ENCODE results near the gene MAGI3.
"Not testable (repeated sequence)": the region's sequence is repeated elsewhere in the genome, so short reads cannot be mapped to it uniquely, and the experiment has no call there.

MAGI3 gene

GRCh38 chr1:113399062-113399583 lies 8.8 kb downstream of the MAGI3 start:
- DNase-seq, result no peak

DNA sequence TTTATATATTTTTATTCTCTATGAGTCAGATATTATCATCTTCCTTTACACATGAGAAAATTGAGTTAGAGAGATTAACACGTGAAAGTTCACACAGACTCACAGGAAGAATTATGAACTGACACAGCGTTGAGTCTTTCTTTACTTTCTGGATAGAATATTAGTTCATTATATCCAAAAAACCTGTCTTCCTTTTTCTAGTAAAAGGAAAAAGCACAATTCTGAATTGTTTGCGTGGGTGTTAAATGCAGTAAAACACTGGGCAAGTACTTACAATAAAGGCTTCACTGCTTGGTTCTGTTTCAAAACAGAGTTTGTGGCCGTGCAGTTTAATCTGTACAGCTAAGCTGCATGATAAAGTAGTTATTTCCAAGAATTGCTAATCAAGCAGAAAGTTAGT lies 10.8 kb downstream of the MAGI3 start:
- DNase-seq, result no peak

DNA sequence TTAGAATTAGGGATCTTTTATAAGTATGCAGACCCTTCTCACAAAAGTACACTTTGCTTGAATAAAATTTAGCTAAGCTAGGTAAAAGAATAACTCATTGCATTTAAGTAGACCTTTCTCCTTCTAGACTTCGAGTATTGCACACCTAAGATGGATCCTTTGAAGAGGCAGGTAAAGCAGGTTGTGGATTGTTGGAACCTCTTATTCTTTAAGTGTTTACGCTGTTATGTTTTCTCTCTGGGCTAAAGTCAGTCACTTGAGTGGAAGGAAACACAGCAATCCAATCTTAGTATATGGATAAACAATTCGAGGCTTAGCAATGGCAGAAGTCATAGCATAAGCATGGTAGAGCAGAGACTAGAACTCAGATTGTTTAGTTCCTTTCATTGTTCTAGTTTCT lies 11.4 kb downstream of the MAGI3 start:
- DNase-seq, result no peak

DNA sequence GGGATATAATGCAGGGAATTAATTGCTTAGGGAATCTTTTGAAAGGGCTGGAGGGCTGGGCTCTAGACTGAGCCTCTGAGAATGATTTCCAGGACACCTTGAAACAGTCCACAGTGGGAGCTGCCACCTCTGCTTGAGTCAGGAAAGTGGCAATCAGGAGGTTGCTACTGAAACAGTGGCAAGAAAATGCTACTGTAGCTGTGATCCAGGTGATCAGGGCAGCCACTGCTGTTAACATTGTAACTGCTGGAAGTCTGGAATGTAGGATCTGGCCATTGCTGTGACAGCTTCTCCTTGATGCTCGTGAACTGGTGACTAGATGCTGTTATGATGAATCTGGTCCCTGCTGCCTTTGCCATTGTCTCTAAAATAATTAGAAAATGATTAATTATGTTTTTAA lies 12.8 kb downstream of the MAGI3 start:
- DNase-seq, result no peak

DNA sequence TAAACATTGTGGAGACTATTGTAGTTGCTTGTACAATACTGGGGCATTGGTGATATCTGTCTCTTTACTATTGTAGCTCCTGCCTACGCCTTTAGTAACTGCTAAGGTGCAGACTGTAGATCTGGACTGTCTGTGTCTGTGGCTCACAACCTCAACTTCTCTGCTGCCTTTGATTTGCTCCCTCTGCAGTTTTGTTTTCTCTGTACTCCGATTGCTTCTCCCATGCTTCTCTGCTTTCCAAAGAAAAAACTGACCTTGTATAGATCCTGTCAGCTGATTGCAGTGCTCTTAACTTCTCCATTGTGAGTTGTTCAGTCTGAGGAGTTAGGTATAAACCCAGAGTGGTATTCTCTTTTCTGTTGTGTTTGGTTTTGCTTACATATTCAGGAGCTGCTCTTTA lies 15.3 kb downstream of the MAGI3 start:
- DNase-seq, result no peak

GRCh38 chr1:113406149-113406548 lies 15.8 kb downstream of the MAGI3 start:
- not testable (repeated sequence) for DNase-seq

DNA sequence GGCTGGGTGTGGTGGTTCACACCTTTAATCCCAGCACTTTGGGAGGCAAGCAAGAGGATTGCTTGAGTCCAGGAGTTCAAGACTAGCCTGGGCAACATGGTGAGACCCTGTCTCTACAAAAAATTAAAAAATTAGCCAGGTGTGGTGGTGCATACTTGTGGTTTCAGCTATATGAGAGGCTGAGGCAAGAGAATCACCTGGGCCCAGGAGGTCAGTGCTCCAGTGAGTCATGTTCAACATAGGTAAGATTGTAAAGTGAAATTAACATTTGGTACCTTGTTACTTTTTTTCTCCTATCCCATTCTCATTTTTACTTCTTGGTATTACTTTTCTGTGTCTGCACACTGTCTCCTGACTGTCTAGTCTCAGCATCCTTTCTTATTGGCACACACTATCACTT lies 19.0 kb downstream of the MAGI3 start:
- no peak for DNase-seq

GRCh38 chr1:113412020-113412419 lies 21.7 kb downstream of the MAGI3 start:
- DNase-seq, result not testable (repeated sequence)

GRCh38 chr1:113415310-113416070 lies 25.2 kb downstream of the MAGI3 start:
- DNase-seq, result no peak

DNA sequence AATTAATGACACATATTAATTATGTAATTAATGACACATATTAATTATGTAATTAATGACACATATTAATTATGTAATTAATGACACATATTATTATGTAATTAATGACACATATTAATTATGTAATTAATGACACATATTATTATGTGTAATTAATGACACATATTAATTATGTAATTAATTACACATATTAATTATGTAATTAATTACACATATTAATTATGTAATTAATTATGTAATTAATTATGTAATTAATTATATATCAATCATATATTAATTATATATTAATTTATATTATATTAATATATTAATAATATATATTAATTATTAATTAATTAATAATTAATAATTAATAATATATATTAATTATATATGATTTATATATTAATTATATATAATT lies 25.8 kb downstream of the MAGI3 start:
- not testable (repeated sequence) for DNase-seq

DNA sequence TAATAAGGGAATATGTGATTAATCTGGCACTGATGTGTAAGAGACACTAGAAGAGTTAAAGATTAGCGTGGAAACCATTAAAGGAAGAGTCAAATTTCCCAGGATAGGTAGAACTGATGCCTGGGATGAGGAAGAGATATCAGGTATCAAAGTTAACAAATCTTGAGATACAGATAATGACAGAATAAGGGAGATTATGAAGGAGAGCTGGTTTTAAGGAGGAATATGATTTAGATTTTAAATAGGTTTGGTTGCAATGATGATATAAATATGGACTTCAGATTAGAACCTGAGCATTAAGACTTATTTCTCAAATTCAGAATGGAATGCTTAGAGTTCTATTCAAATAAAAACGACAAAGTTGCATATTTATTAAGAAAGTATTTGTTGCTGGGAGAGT lies 26.2 kb downstream of the MAGI3 start:
- no peak for DNase-seq

DNA sequence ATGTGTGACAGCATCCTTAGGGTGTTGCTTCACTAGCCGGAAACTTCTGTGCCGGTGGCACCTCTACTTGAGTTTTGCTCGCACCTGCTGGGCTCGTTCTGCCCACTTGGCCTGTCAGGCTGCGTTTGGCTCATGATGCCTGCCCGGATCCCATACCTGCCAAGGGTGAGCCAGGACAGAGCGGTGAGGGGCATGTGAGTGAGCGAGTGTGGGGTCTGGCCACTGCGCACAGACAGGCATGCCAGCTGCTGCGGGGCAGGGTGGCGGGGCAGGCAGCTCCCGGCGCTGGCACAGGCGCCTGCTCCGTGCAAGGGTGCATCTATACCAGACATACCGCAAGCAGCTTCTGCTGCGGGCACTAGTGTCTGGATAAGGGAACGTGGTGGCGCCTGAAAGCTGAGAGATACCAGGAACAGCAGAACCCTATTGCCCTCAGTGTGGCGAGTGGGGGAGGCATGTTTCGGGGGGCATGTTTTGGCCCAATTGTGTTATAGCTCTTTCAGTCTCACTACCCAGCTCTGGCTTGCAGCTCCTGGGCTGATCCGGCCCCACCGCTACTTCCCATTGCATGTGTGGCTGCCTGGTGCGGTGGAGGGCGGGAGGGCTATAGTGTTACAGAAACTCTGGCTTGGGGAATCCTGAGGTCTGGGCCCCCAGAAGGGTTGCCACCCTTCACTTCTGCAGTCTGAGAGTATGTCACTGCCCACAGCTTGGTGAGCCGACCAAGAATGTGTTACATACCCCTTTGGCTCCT lies 32.2 kb downstream of the MAGI3 start:
- no peak for DNase-seq

DNA sequence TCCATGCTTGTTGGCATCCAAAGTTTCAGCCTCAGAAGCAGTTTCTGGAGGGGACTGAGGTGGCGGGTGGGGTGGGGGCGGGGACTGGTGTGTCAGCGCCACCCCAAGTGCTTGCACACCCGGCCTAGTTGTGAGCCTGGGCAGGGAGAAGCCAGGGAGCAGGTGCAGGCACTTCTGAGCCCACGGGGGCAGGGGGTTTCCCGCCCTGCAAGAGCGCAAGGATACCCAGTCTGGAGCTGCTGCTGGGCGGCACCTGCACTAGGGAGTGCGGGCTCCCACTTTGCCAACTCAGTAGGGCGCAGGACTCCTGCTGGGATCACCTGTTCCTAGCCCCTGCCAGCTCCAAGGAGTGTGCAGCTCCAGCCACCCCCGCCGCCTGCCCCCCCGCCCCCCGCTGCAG lies 33.5 kb downstream of the MAGI3 start:
- DNase-seq, result no peak

- DNase-seq, result no peak
These were observed 39.3 kb downstream of the MAGI3 start for GRCh38 chr1:113429461-113430153.

GRCh38 chr1:113433184-113433583 lies 42.9 kb downstream of the MAGI3 start:
- no peak for DNase-seq

GRCh38 chr1:113434081-113434873 lies 44.0 kb downstream of the MAGI3 start:
- no peak for DNase-seq

GRCh38 chr1:113434874-113435175 lies 44.5 kb downstream of the MAGI3 start:
- DNase-seq, result no peak

GRCh38 chr1:113437554-113438341 lies 47.4 kb downstream of the MAGI3 start:
- DNase-seq, result no peak

GRCh38 chr1:113438505-113439276 lies 48.4 kb downstream of the MAGI3 start:
- DNase-seq, result no peak

GRCh38 chr1:113439277-113439670 lies 49.0 kb downstream of the MAGI3 start:
- no peak for DNase-seq

- no peak for DNase-seq
These were observed 51.8 kb downstream of the MAGI3 start for GRCh38 chr1:113442131-113442530.

All from suppressor macrophage treated with lipopolysaccharide for 4 hours (primary cell).